PC-9 (cell line): ENCODE results near the gene PLEKHG5. TPM values are rescaled to one million over a fixed set of nuclear protein-coding genes. Genes with fewer than 3 reads are reported as not detected.

Experiments used
- BruUV-seq: library from RNA; stranded (reverse); fragments of 400-500 nt; replicated peaks from 2 replicates; lab custom pipeline; 2021; lab: Mats Ljungman, UMichigan
- CTCF ChIA-PET: fragments of 300-600 bp; sonication (Branson Sonifier 250); formaldehyde crosslinking; loops from one replicate; lab custom pipeline; 2022; ENCODE audit warnings: antibody characterized with exemption; lab: Charles Lee
- POLR2A ChIA-PET: fragments of 300-600 bp; sonication (Branson Sonifier 250); formaldehyde crosslinking; loops from one replicate; lab custom pipeline; 2022; ENCODE audit warnings: antibody characterized with exemption; ENCODE audit not compliant: unreplicated experiment; lab: Charles Lee
- DNase-seq, 2 experiments: peaks; one replicate each; pipeline versions ENCODE4 v3.0.0 to v3.0.0-alpha.2; 2015 to 2022; ENCODE audit warnings: mixed read lengths in 1 of 2
- H2AFZ ChIP-seq: fragments of 200-600 bp; sonication (generic); 2 replicates; pipeline ENCODE4 v1.8.1; 2017; ENCODE audit warnings: antibody characterized with exemption
- H3F3A ChIP-seq: fragments of 200-600 bp; sonication (generic); 2 replicates; pipeline ENCODE4 v1.8.1; 2017; ENCODE audit warnings: antibody characterized with exemption, mild to moderate bottlenecking, low read depth; ENCODE audit not compliant: insufficient read depth
- H3K27ac ChIP-seq: fragments of 200-600 bp; sonication (generic); 2 replicates; pipeline ENCODE4 v1.6.1; 2016; ENCODE audit warnings: mixed run types
- H3K27me3 ChIP-seq: fragments of 200-600 bp; sonication (generic); 2 replicates; pipeline ENCODE4 v1.6.1; 2016; ENCODE audit warnings: low read depth, mixed run types; ENCODE audit not compliant: insufficient read depth
- H3K36me3 ChIP-seq: fragments of 200-600 bp; sonication (generic); 2 replicates; pipeline ENCODE4 v1.6.1; 2016; ENCODE audit warnings: low read depth, mixed run types
- H3K4me1 ChIP-seq: fragments of 200-600 bp; sonication (generic); replicated peaks from 2 replicates; pipeline ENCODE4 v1.6.1; 2016; ENCODE audit warnings: mixed run types; ENCODE audit not compliant: insufficient read depth
- H3K4me2 ChIP-seq: fragments of 200-600 bp; sonication (generic); 2 replicates; pipeline ENCODE4 v1.6.1; 2017; ENCODE audit warnings: mixed run types
- H3K4me3 ChIP-seq: fragments of 200-600 bp; sonication (generic); 2 replicates; pipeline ENCODE4 v1.6.1; 2016; ENCODE audit warnings: mixed run types
- H3K79me2 ChIP-seq: fragments of 200-600 bp; sonication (generic); 2 replicates; pipeline ENCODE4 v1.6.1; 2017; ENCODE audit warnings: low read depth, mixed run types
- H3K9me2 ChIP-seq: fragments of 200-600 bp; sonication (generic); 2 replicates; pipeline ENCODE4 v1.8.1; 2017; ENCODE audit warnings: mild to moderate bottlenecking; ENCODE audit not compliant: insufficient read depth
- H3K9me3 ChIP-seq: fragments of 200-600 bp; sonication (generic); 2 replicates; pipeline ENCODE4 v1.8.1; 2016; ENCODE audit warnings: low read depth; ENCODE audit not compliant: insufficient read depth
- H4K20me1 ChIP-seq: fragments of 200-600 bp; sonication (generic); 2 replicates; pipeline ENCODE4 v1.8.1; 2017; ENCODE audit not compliant: insufficient read depth
- EZH2 ChIP-seq: fragments of 200-600 bp; sonication (generic); IDR thresholded peaks from 2 replicates; pipeline ENCODE4 v1.8.0; 2017; ENCODE audit warnings: antibody characterized with exemption, low read depth
- intact Hi-C: fragments of 100-400 bp; cut with micrococcal nuclease; formaldehyde crosslinking; loops from one replicate; pipeline ENCODE4 v1.10.0; 2022; ENCODE audit not compliant: unreplicated experiment
- total RNA-seq: library from RNA; stranded (reverse); gene quantifications from 2 replicates; pipeline ENCODE4 v1.2.3, GENCODE V29; 2021
- TF ChIP-seq, protein P1 (sequence below): fragments of 200-600 bp; sonication (generic); conservative IDR thresholded peaks from 2 replicates; pipeline ENCODE4 v1.6.1; 2017; ENCODE audit warnings: mixed run types, antibody characterized with exemption, mild to moderate bottlenecking, moderate library complexity

PLEKHG5 gene
- total RNA-seq, 1 experiment from 2014 or later = 11.3 TPM

DNA sequence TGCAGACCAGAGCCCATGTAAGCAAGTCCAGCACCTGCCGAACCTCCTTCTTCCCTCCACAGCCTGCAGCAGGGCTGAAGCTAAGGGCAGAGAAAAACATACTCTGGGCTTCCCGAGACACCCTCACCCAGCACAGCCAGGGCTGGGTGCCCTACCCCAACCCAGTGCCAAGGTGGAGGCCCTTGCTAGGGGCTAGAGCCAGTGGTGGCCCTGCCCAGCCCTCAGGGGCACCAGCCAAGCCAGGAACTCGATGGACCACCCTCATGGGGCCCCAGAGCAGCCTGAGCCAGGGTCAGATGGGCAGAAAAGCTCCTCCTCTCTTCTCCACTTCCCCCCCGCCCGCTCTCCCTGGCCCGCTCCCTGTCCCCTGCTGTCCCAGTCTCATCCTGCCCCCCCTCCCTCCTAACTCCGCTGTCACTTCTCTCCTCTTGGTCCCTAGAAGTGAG lies 41.4 kb downstream of the PLEKHG5 start:
- Histone ChIP-seq H3K9me2 (no peaks in the 10 kb centered on the region), H3K9me3 (no peaks in the 10 kb centered on the region), H3K36me3 (no peaks in the 10 kb centered on the region), H3F3A (no peaks in the 10 kb centered on the region), H2AFZ (no peak overlapping the region), H3K4me3 (no peak overlapping the region), H3K27ac (no peak overlapping the region), H3K79me2 (no peaks in the 10 kb centered on the region), H3K4me1 (no peaks in the 10 kb centered on the region), H4K20me1 (no peaks in the 10 kb centered on the region), H3K4me2 (no peak overlapping the region), H3K27me3 (no peaks in the 10 kb centered on the region)
- ChIA-PET CTCF (interaction anchor here (0.5 to 0.6 kb wide), 2 partner anchors 36 to 67 kb away, joined by 4 to 6 read pairs; no protein-coding TSS in a partner anchor), POLR2A (no interaction called here)
- BruUV-seq = no TSS peak
- TF ChIP-seq, protein P1, sequence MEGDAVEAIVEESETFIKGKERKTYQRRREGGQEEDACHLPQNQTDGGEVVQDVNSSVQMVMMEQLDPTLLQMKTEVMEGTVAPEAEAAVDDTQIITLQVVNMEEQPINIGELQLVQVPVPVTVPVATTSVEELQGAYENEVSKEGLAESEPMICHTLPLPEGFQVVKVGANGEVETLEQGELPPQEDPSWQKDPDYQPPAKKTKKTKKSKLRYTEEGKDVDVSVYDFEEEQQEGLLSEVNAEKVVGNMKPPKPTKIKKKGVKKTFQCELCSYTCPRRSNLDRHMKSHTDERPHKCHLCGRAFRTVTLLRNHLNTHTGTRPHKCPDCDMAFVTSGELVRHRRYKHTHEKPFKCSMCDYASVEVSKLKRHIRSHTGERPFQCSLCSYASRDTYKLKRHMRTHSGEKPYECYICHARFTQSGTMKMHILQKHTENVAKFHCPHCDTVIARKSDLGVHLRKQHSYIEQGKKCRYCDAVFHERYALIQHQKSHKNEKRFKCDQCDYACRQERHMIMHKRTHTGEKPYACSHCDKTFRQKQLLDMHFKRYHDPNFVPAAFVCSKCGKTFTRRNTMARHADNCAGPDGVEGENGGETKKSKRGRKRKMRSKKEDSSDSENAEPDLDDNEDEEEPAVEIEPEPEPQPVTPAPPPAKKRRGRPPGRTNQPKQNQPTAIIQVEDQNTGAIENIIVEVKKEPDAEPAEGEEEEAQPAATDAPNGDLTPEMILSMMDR = no peak
- intact Hi-C loops = no loop called here
- no peak for DNase-seq

DNA sequence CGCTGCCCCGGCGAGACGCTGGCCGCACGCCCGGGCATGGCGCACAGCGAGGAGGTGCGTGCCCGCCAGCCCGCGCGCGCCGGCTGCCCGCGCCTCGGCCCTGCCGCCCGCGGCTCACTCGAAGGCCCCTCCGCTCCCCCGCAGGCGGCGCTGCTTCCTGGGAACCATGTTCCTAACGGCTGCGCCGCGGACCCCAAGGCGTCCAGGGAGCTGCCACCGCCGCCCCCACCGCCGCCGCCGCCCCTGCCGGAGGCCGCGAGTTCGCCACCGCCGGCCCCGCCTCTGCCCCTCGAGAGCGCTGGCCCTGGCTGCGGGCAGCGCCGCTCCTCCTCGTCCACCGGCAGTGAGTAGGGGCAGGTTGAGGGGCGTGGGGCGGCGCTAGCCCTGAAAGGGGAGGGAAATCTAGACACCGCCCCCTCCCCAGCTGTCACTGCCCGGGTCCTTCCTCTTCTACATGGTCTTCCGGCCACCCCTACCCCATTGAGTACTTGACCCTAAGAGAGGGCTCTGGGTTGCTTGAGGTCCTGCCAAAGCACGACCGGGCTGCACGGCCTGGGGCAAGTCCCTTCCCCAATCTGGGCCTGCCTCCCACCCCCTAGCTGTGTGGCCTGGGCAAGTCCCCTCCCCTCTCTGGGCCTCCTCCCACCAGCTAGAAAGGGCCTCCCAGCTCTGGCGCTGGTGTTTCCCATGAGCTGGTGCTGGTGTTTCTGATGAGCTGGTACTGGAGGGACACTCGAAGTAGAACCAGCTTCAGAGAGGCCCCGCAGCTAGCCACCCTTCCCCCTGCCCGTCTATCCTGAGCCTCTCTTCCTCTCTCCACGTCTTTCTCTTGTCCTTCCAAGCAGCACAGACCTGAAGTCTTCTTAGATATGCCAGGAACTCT lies 42.5 kb downstream of the PLEKHG5 start:
- CTCF ChIA-PET = no interaction called here
- no peak overlapping the region for H3K27ac ChIP-seq
- no peaks in the 10 kb centered on the region for H3K9me2 ChIP-seq
- no peak for DNase-seq
- no peaks in the 10 kb centered on the region for H3K36me3 ChIP-seq
- intact Hi-C loops = no loop called here
- H3K27me3 ChIP-seq = no peaks in the 10 kb centered on the region
- H3K4me3 ChIP-seq = no peak overlapping the region
- no peaks in the 10 kb centered on the region for H3K9me3 ChIP-seq
- H3K4me1 ChIP-seq = no peaks in the 10 kb centered on the region
- no peak overlapping the region for H3K4me2 ChIP-seq
- no TSS peak for BruUV-seq
- no peak for TF ChIP-seq EZH2
- TF ChIP-seq, protein P1 = no peak
- no peaks in the 10 kb centered on the region for H4K20me1 ChIP-seq
- no peaks in the 10 kb centered on the region for H3K79me2 ChIP-seq
- no peak overlapping the region for H2AFZ ChIP-seq
- H3F3A ChIP-seq = no peaks in the 10 kb centered on the region
- POLR2A ChIA-PET = no interaction called here

DNA sequence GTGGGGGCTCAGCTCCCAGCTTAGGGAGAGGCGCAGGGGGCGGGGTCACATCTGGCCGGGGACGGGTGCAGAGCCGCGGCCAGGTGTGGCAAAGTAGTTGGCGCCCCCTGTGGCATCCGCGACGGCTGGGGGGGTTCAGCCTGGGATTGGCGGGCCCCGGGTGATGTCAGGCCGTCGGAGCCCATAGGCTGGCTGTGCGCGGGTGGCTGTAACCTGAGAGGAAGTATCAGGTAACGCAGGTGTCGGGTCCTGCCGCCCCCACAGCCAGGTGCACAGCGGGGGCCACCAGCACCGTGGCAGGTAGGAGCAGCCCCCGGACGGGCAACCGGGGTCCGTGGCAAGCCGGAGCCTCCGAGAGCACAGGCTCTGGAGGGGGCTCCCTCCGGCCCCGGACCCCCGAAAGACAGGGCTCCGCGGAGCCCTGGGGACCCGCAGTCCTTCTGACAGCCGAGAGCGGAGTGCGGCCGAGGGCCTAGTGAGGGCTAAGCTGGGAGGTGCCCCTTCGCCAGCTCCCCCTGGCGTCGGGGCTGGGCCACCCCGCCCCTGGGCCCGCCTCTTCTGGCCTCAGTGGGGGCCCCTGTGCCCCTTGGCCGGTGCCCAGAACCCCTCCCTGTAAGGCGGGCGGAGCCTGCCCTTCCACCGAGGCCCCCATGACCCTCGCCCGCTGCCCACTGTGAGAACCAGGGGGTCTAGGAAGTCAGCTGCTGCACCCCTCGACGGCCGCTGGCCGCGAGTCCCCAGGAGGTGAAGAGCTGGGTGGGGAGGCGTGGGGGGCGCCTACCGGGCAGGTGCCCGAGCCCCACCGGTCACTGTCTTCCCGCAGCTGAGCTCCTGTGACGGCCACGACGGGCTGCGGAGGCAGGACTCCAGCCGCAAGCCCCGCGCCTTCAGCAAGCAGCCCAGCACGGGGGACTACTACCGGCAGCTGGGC lies 43.4 kb downstream of the PLEKHG5 start:
- Histone ChIP-seq H2AFZ (no peak overlapping the region), H3F3A (no peaks in the 10 kb centered on the region), H3K36me3 (no peaks in the 10 kb centered on the region), H3K4me1 (no peaks in the 10 kb centered on the region), H3K79me2 (no peaks in the 10 kb centered on the region), H3K9me3 (no peaks in the 10 kb centered on the region), H3K4me2 (no peak overlapping the region), H3K9me2 (no peaks in the 10 kb centered on the region), H4K20me1 (no peaks in the 10 kb centered on the region), H3K27ac (no peak overlapping the region), H3K27me3 (no peaks in the 10 kb centered on the region), H3K4me3 (no peak overlapping the region)
- POLR2A ChIA-PET = no interaction called here
- CTCF ChIA-PET = no interaction called here
- DNase-seq = no peak
- intact Hi-C loops = no loop called here
- TF ChIP-seq, protein P1 = no peak
- TF ChIP-seq EZH2 = no peak
- BruUV-seq = no TSS peak
